Caco-2 (cell line): ENCODE data around the gene AGGF1. TPM values are rescaled to one million over a fixed set of nuclear protein-coding genes. Genes with fewer than 3 reads are reported as not detected.

Experiments used
- BruUV-seq: library from RNA; stranded (reverse); fragments of 400-500 nt; replicated peaks from 2 replicates; lab custom pipeline; 2021; lab: Mats Ljungman, UMichigan
- CTCF ChIA-PET: fragments of 300-600 bp; sonication (Branson Sonifier 250); formaldehyde crosslinking; loops from one replicate; lab custom pipeline; 2022; ENCODE audit warnings: antibody characterized with exemption; lab: Charles Lee
- POLR2A ChIA-PET: fragments of 300-600 bp; sonication (Branson Sonifier 250); formaldehyde crosslinking; loops from one replicate; lab custom pipeline; 2022; ENCODE audit warnings: antibody characterized with exemption; lab: Charles Lee
- DNase-seq, 2 experiments: peaks; one replicate each; pipeline versions ENCODE4 v3.0.0 to v3.0.0-alpha.2; 2020 to 2022
- H3K27me3 ChIP-seq: replicated peaks from 2 replicates; pipeline ENCODE4 v1.6.0; 2011; ENCODE audit warnings: low read length; ENCODE audit not compliant: control insufficient read depth, insufficient read depth
- H3K36me3 ChIP-seq: 2 replicates; pipeline ENCODE4 v1.5.1; 2011; ENCODE audit warnings: low read length; ENCODE audit not compliant: control insufficient read depth, insufficient read depth
- H3K4me1 ChIP-seq: fragments of 250-450 bp; sonication (Bioruptor Pico); 2 replicates; pipeline ENCODE4 v1.5.1; 2020; ENCODE audit warnings: mild to moderate bottlenecking
- H3K4me3 ChIP-seq: 2 replicates; pipeline ENCODE4 v1.5.1; 2011; ENCODE audit warnings: low read depth, mild to moderate bottlenecking, control low read depth, low read length
- H3K9me3 ChIP-seq: fragments of 250-450 bp; sonication (Bioruptor Pico); 2 replicates; pipeline ENCODE4 v1.5.1; 2020; ENCODE audit warnings: mild to moderate bottlenecking, moderate library complexity
- H3K27ac Mint-ChIP-seq: one replicate; pipeline ENCODE4 v1.8.0; 2022; ENCODE audit warnings: mixed read lengths; ENCODE audit not compliant: unreplicated experiment
- H3K27me3 Mint-ChIP-seq: one replicate; pipeline ENCODE4 v1.8.0; 2022; ENCODE audit warnings: mixed read lengths; ENCODE audit not compliant: insufficient read depth, unreplicated experiment
- H3K36me3 Mint-ChIP-seq: one replicate; pipeline ENCODE4 v1.8.0; 2022; ENCODE audit warnings: mild to moderate bottlenecking, mixed read lengths; ENCODE audit not compliant: insufficient read depth, unreplicated experiment
- H3K4me1 Mint-ChIP-seq: one replicate; pipeline ENCODE4 v1.8.0; 2022; ENCODE audit warnings: low read depth, mixed read lengths; ENCODE audit not compliant: unreplicated experiment
- H3K4me3 Mint-ChIP-seq: one replicate; pipeline ENCODE4 v1.8.0; 2022; ENCODE audit warnings: mild to moderate bottlenecking, moderate library complexity, mixed read lengths; ENCODE audit not compliant: unreplicated experiment
- H3K9me3 Mint-ChIP-seq: one replicate; pipeline ENCODE4 v1.8.0; 2022; ENCODE audit warnings: mixed read lengths; ENCODE audit not compliant: unreplicated experiment
- intact Hi-C: fragments of 100-400 bp; cut with micrococcal nuclease; formaldehyde crosslinking; loops from one replicate; pipeline ENCODE4 v1.10.0; 2022; ENCODE audit not compliant: unreplicated experiment
- total RNA-seq: library from RNA; stranded (reverse); gene quantifications from 2 replicates; pipeline ENCODE4 v1.2.3, GENCODE V29; 2022
- TF ChIP-seq, protein P1 (sequence below), 2 experiments: fragments of 200-600 bp in 1 of 2; IDR thresholded peaks; 1 replicate in 1 of 2; 2 replicates in 1 of 2; pipeline versions ENCODE4 v1.5.1 to v1.8.0; 2011 to 2022; ENCODE audit warnings: antibody characterized with exemption in 1 of 2, control low read depth in 1 of 2, inconsistent platforms in 1 of 2, low read depth in 1 of 2, low read length in 1 of 2, mild to moderate bottlenecking in 1 of 2, moderate library complexity in 1 of 2; ENCODE audit not compliant: insufficient read depth in 1 of 2, severe bottlenecking in 1 of 2, unreplicated experiment in 1 of 2

AGGF1 gene
- total RNA-seq, 1 experiment from 2014 or later = 20.2 TPM

DNA sequence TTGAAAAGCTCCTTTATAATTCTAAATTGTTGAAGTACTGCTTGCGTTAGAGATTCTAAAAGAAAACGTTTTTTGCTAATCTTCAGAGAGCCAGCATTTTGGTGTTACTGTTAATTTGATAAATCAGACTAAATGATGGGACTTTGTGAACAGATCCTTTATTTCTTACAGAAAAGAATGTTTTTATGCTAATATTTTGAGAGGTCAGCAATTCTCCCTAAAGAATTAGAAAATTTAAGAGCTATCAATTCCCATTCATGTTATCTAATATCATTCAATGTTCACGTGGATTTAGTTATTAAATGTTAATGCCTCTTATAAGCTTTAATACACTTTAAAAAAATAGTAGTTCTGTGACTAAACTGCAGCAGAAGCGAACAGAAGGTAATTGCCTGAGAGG lies 2.4 kb downstream of the AGGF1 start:
- no peaks in the 10 kb centered on the region for H3K36me3 ChIP-seq
- H3K4me3 Mint-ChIP-seq = no peak overlapping the region
- H3K4me1 Mint-ChIP-seq = no peaks in the 10 kb centered on the region
- DNase-seq = no peak
- H3K4me3 ChIP-seq = no peak overlapping the region
- ChIA-PET POLR2A (no interaction called here), CTCF (no interaction called here)
- H3K27ac Mint-ChIP-seq = no peak overlapping the region
- H3K36me3 Mint-ChIP-seq = peaks cover 25% of the 10 kb centered on the region
- H3K4me1 ChIP-seq = 0 out of 2 replicates have a peak, but pooled peaks cover 9% of the 10 kb centered on the region
- TF ChIP-seq, protein P1, sequence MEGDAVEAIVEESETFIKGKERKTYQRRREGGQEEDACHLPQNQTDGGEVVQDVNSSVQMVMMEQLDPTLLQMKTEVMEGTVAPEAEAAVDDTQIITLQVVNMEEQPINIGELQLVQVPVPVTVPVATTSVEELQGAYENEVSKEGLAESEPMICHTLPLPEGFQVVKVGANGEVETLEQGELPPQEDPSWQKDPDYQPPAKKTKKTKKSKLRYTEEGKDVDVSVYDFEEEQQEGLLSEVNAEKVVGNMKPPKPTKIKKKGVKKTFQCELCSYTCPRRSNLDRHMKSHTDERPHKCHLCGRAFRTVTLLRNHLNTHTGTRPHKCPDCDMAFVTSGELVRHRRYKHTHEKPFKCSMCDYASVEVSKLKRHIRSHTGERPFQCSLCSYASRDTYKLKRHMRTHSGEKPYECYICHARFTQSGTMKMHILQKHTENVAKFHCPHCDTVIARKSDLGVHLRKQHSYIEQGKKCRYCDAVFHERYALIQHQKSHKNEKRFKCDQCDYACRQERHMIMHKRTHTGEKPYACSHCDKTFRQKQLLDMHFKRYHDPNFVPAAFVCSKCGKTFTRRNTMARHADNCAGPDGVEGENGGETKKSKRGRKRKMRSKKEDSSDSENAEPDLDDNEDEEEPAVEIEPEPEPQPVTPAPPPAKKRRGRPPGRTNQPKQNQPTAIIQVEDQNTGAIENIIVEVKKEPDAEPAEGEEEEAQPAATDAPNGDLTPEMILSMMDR (IDR thresholded peaks at IDR 0.05; ENCODE audit: insufficient read depth in 1 of 2, low read depth in 1 of 2, low read length in 1 of 2, severe bottlenecking in 1 of 2, unreplicated experiment in 1 of 2) = no peak
- H3K9me3 ChIP-seq = peaks cover 12% of the 10 kb centered on the region
- intact Hi-C loops = loop anchor here (5.0 kb wide), 3 partner anchors 40 to 425 kb away; no protein-coding TSS in a partner anchor
- H3K27me3 Mint-ChIP-seq = no peaks in the 10 kb centered on the region
- H3K27me3 ChIP-seq = no peaks in the 10 kb centered on the region
- H3K9me3 Mint-ChIP-seq = peaks cover 19% of the 10 kb centered on the region
- no TSS peak for BruUV-seq

DNA sequence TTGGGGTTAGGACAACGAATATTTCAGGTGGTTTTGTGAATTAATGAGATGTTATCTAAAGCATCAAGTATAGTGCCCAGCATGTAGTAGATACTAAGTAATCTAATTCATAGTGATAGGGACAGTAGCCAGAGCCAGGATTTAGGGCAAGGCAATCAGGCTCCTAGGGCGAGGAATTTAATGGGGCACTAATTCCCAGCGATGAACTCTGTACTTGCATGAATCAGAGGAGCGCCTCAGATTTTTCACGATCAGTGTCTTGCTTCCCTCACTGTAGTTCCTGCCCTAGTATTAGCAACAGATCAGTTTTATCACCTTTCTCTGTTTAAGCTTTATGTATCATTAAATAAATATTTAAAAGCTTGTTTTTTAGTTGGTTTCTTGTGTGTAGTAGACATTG lies 3.1 kb downstream of the AGGF1 start:
- H3K27ac Mint-ChIP-seq = no peak overlapping the region

DNA sequence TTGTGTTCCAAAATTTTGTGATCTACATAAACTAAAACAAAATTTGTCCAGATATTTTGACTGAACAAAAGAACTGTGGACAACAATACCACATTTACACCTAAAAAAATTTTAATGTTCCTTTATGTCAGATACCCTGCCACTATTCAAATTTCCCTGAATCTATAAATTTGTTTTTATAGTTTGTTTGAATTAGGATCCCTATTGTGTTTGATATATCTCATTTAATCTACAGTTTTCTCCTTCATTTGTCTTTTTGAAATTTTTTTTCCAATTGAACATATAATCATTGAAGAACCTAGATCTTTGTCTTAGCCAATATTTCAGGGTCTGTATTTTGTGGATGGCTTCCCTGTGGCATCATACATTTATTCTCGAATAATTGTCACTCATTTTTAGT lies 5.7 kb downstream of the AGGF1 start:
- POLR2A ChIA-PET = no interaction called here
- H3K4me1 Mint-ChIP-seq = no peaks in the 10 kb centered on the region
- CTCF ChIA-PET = no interaction called here
- no peak overlapping the region for H3K4me3 Mint-ChIP-seq
- no peak overlapping the region for H3K4me3 ChIP-seq
- BruUV-seq = no TSS peak
- no peaks in the 10 kb centered on the region for H3K27me3 Mint-ChIP-seq
- intact Hi-C loops = no loop called here
- TF ChIP-seq, protein P1 (IDR thresholded peaks at IDR 0.05; ENCODE audit: insufficient read depth in 1 of 2, low read depth in 1 of 2, low read length in 1 of 2, severe bottlenecking in 1 of 2, unreplicated experiment in 1 of 2) = no peak
- H3K36me3 ChIP-seq = no peaks in the 10 kb centered on the region; the same call in 1 of the 2 replicates
- H3K9me3 Mint-ChIP-seq = peaks cover 6% of the 10 kb centered on the region
- H3K9me3 ChIP-seq = no peaks in the 10 kb centered on the region
- H3K4me1 ChIP-seq = 0 out of 2 replicates have a peak, but pooled peaks cover 6% of the 10 kb centered on the region
- peaks cover 36% of the 10 kb centered on the region for H3K36me3 Mint-ChIP-seq
- no peaks in the 10 kb centered on the region for H3K27me3 ChIP-seq
- H3K27ac Mint-ChIP-seq = no peak overlapping the region
- no peak for DNase-seq

More for the DNA sequence above, 3.1 kb downstream of the AGGF1 start:
- intact Hi-C loops = loop anchor here (5.0 kb wide), 3 partner anchors 39 to 426 kb away; no protein-coding TSS in a partner anchor
- no peaks in the 10 kb centered on the region for H3K4me1 Mint-ChIP-seq
- no peaks in the 10 kb centered on the region for H3K27me3 ChIP-seq
- POLR2A ChIA-PET = no interaction called here
- H3K4me1 ChIP-seq = 0 out of 2 replicates have a peak, but pooled peaks cover 9% of the 10 kb centered on the region
- BruUV-seq = no TSS peak
- H3K9me3 Mint-ChIP-seq = peaks cover 12% of the 10 kb centered on the region
- peaks cover 26% of the 10 kb centered on the region for H3K36me3 Mint-ChIP-seq
- CTCF ChIA-PET = no interaction called here
- H3K9me3 ChIP-seq = peaks cover 12% of the 10 kb centered on the region
- H3K4me3 Mint-ChIP-seq = no peak overlapping the region
- no peaks in the 10 kb centered on the region for H3K36me3 ChIP-seq
- TF ChIP-seq, protein P1 (IDR thresholded peaks at IDR 0.05; ENCODE audit: insufficient read depth in 1 of 2, low read depth in 1 of 2, low read length in 1 of 2, severe bottlenecking in 1 of 2, unreplicated experiment in 1 of 2) = no peak
- no peaks in the 10 kb centered on the region for H3K27me3 Mint-ChIP-seq
- no peak for DNase-seq
- H3K4me3 ChIP-seq = no peak overlapping the region
